Measurements from ENCODE around the gene GMPS.
"Not testable (repeated sequence)": the region's sequence is repeated elsewhere in the genome, so short reads cannot be mapped to it uniquely, and the experiment has no call there.

The GMPS gene

DNA sequence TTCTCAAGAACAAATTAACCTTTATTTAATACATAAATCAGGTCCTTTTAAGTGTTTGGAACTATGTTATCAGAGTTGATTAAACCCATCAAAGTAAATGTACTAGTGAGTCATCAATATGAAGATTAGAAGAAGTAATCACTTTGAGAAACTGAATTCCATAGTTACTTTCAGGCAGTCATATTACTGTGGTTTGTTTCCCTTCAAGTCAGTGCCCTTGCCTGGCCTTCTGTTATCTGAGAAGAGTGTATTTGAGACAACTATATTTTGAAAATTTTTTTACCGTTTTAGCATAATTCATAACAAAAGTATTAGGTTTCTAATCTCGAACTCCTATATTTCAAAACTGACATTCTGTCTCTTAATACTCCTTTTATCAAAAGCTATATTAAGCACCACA, 73.6 kb downstream of the GMPS start:
- no peak for DNase-seq

GRCh38 chr3:155946178-155946577, 75.7 kb downstream of the GMPS start:
- peak; percentile 84 for DNase-seq

DNA sequence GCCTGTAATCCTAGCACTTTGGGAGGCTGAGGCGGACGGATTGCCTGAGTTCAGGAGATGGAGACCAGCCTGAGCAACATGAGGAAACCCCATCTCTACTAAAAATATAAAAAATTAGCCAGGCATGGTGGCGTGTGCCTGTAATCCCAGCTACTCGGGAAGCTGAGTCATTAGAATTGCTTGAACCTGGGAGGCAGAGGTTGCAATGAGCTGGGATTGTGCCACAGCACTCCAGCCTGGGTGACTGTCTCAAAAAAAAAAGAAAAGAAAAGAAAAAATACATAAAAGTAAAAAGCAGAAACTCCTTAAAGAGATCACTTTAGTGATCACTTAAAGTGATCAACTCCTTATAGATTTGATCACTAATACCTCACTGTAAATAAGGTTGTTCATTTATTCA, 78.0 kb downstream of the GMPS start:
- DNase-seq, result peak; percentile 16

- DNase-seq, result no peak
These were observed 79.2 kb downstream of the GMPS start for GRCh38 chr3:155949453-155950217.

DNA sequence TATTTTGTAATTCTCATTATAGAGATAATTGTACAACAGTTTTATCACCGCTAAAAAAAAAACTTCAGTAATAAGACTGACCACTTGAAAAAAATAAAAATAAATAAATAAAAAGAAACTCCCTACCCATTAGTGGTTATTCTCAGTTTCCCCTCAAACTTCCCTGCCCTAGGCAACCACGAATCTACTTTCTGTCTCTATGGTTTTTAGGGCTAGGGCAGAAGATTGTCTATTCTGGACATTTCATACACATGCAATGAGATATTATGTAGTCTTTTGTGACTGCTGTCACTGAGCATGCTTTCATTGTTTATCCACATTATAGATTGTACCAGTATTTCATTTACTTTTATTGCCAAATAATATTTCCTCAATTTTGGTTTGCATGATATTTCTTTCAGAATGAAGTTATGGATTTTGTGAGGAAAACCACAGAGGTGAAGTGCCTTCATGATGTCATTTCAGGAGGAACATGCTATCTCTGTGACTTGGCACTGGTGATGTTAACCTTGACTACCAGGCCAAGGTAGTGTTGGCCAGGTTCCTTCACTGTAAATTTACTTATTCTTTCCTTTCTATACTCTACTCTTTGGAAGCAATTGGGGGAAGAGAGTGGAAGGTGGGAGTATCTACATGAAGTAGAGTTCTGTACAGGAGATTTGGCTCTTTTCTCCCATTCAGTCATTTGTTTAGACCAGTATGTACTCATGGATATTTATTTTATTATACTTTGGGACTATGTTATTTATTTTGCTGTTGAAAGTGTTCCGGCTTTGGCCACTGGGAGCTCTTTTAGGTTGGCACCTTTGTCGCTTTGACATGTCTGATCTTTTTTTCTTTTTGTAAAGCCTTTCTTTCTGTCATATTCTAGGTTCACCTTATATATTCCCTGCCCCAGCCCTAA, 86.3 kb downstream of the GMPS start:
- no peak for DNase-seq

DNA sequence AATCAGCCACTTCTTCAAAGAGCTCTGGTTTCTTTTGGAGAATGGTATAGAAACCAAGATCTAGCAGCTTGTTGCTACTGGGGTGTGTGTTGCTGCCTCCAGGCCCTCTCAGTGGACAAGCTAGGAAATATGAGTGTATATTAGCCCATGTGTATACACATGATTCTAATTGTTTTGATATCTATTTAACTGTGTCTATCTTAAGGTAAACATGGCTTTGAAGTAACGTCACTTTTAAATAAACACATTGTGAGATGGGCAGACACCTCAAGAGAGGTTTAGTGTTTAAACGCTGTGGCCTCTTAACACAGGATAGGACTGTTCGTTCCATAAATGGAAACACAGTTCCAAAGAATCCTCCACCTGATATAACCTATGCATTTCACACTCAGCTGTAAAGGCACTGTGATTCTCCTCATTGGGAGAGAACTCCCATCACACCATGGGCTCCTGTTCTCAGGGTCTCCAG, 87.0 kb downstream of the GMPS start:
- DNase-seq, result no peak

DNA sequence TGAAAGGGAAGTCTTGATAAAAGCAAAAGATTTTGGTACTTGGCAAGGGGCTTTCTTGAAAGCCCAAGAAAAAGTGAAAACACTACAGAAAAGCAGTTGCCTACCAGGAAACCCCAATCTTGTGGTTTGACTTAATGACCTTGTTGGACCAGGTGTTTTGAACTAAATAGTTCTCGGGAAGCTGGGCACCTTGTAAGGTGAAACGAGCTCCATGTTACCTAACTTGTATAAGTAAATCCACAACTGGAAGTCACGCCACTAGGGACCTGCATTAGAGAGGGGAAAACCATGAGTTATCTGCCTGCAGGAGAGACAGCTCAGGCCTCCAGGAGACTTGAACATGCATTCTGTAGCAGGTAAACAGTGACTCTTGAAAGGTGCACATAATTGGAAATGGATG, 88.2 kb downstream of the GMPS start:
- DNase-seq, result no peak

DNA sequence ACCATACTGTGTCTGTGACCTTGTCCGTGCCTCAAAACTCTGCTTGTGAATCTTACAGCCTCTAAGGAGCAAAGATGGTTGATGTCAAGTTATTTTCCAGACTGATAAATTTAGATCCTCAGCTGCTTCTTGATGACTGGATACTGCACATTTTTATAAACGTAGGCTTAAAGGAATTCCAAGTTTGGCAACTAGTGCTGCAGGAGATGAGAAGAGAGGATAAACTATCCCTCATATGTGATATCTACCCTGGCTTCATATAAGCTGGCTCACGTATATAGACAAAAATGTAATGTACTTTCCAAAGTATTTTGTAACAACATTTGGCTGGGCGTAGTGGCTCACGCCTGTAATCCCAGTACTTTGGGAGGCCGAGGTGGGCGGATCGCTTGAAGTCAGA, 89.6 kb downstream of the GMPS start:
- DNase-seq, result peak; percentile 91

DNA sequence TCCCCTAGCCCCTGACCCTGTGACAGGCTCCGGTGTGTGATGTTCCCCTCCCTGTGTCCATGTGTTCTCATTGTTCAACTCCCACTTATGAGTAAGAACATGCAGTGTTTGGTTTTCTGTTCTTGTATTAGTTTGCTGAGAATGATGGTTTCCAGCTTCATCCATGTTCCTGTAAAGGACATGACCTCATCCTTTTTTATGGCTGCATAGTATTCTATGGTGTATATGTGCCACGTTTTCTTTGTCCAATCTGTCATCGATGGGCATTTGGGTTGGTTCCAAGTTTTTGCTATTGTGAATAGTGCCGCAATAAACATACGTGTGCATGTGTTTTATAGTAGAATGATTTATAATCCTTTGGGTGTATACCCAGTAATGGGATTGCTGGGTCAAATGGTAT, 90.6 kb downstream of the GMPS start:
- DNase-seq, result not testable (repeated sequence)

DNA sequence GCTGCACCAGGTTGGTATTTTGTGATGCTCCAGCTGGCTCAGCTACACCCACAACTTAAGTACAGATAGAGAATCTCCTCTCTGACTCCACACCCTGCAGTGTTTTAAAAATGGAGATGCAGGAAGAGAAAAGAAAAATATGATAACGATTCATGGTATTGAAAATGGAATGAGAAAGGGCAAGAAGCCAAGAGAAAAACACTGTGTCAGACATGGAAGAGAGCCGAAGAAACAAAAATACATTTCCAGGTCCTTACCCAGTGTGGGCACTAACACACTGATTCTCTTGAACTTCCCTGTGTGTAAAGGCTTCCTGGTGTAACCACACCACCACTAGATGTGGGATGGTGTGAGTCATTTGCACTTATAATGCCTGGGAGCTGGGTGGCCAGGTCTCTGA, 93.1 kb downstream of the GMPS start:
- DNase-seq, result peak; percentile 61

DNA sequence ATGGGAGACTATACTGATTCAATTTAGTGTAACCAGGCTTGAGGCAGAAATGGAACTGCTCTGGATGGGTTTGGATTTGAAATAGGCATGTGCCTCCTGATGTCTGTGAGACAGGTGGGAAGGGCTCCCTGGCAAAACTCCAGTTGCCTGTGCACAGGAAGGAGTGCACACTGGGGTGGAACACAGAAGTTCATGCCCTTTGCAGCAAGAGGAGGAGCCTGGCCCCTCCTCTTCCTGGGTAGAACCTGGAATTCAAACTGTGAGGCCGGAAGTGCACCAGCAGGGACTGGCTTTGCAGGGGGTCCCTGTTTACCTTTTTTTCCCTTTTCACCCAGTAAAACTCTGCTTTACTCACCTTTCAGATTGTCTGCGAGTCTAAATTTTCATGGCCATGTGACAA, 99.9 kb downstream of the GMPS start:
- no peak for DNase-seq

- no peak for DNase-seq
These were observed 102.6 kb downstream of the GMPS start for GRCh38 chr3:155972885-155973584.

- DNase-seq, result no peak
These were observed 107.9 kb downstream of the GMPS start for GRCh38 chr3:155978324-155978723.

GRCh38 chr3:155979746-155980145, 109.3 kb downstream of the GMPS start:
- no peak for DNase-seq

GRCh38 chr3:155981669-155982068, 111.2 kb downstream of the GMPS start:
- DNase-seq, result peak; percentile 52

GRCh38 chr3:155983834-155984474, 113.5 kb downstream of the GMPS start:
- DNase-seq, result no peak

DNA sequence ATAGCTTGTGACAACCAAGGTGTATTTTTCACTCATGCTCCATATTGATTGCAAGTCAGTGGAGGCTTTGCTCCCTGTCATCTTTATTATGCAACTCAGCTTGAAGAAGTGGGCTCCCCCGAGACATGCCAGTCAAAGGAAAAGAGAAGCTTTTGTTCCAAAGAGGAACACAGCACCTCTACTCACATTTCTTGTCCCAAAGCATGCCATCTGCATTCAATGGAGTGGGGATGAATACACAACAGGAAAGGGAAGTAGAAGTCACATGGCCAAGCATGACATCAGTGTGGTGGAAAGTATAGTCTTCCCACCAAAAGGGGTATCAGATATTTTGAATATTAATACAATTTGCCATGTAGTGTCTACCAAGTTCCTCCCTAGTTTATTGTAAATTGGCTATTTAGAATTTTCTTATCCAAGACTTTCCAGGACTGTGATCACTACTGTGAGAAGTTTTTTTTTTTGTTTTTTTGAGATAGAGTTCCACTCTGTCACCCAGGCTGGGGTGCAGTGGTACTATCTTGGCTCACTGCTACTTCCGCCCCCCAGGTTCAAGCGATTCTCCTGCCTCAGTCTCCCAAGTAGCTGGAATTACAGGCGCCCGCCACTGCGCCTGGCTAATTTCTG, 114.5 kb downstream of the GMPS start:
- no peak for DNase-seq

- DNase-seq, result no peak
These were observed 119.1 kb downstream of the GMPS start for GRCh38 chr3:155989536-155989935.

- DNase-seq, result no peak
These were observed 120.8 kb downstream of the GMPS start for GRCh38 chr3:155991212-155991611.

- no peak for DNase-seq
These were observed 121.4 kb downstream of the GMPS start for GRCh38 chr3:155991847-155992246.

Data from fibroblast of upper back skin (primary cell).